ENCODE results near the gene GOLGA8J.
"Not testable (repeated sequence)": the region's sequence is repeated elsewhere in the genome, so short reads cannot be mapped to it uniquely, and the experiment has no call there.

Gene GOLGA8J

DNA sequence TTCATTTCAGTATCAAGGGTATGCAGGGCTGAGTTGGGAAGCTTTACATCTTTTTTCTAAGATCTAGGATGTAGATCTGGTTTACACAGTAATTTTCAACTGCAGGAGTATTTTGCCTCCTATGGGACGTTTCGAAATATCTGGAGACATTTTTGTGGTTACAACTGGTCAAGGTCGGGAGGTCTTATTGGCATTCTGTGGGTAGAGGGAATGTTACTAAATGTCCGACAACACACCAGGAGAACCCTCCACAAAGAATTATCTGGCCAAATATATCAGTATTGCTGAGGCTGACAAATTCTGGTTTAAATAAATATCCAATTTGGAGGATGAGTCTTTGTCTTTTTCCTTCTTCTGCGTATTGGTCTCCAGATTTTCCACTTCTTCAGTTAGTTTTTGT is 1.9 kb upstream of the GOLGA8J start:
- DNase-seq (ENCODE audit: low spot score), result not testable (repeated sequence)

DNA sequence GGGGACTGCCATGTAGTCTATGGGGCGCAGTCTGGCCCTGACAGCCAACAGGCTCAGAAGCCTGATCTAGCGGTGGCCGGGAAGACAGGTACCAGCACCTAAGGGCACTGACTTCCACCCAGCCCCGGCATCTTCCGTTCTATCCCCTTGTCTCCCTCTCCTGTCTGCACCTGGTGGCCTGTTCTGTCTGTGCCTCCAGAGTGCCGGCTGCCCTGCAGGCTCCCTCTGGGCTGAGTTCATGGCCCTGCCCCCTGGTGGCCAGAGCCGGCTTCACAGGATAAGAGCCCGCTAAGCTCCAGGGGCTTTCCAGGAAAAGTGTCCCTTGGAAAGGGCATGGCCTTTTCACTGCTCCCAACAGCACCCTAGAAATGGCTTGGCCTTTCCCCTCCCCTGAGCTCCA is 15.1 kb downstream of the GOLGA8J start:
- DNase-seq (ENCODE audit: low spot score), result not testable (repeated sequence)

GRCh38 chr15:30102890-30103289 is 20.1 kb downstream of the GOLGA8J start:
- DNase-seq (ENCODE audit: low spot score), result not testable (repeated sequence)

GRCh38 chr15:30103941-30104507 is 21.3 kb downstream of the GOLGA8J start:
- not testable (repeated sequence) for DNase-seq (ENCODE audit: low spot score)

GRCh38 chr15:30110591-30110990 is 27.8 kb downstream of the GOLGA8J start:
- not testable (repeated sequence) for DNase-seq (ENCODE audit: low spot score)

GRCh38 chr15:30130066-30130465 is 47.3 kb downstream of the GOLGA8J start:
- DNase-seq (ENCODE audit: low spot score), result not testable (repeated sequence)

DNA sequence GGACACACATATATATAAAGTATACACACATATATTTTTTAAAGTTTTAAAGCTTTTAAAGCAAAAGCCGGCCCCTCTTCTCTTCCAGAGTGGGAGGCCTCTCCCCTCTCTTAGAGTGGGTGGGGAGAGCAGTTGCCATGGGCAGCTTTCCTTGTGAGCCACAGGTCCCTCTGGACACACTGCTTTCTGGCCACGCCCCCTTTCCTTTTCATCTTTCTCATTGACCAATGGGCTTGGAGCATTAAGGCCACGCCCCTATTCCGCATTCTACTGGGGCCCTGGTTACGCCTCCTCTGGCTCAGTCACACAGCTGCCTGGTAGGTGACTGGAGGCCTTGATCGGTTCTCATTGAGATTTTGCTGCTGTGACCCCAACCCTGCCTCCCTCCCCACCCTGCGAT is 52.0 kb downstream of the GOLGA8J start, which contains the start of gene GOLGA8T:
Gene GOLGA8T, plus strand, starts transcription at position 301 of the 400 bp plus-strand sequence. Its CDS starts 98 bp downstream, at position 399.
- DNase-seq (ENCODE audit: low spot score), result not testable (repeated sequence)
